Endodermal cell (in vitro differentiated cells): ENCODE measurements around the gene ENDOU. TPM values are rescaled to one million over a fixed set of nuclear protein-coding genes. Genes with fewer than 3 reads are reported as not detected.

ENCODE experiments used
- DNase-seq: peaks from one replicate; pipeline ENCODE4 v3.0.0-alpha.2; 2017
- H3K27ac ChIP-seq: 2 replicates; pipeline ENCODE4 v1.5.1; 2013; ENCODE audit warnings: mild to moderate bottlenecking, low read depth, low read length, moderate library complexity
- H3K27me3 ChIP-seq: 2 replicates; pipeline ENCODE4 v1.6.1; 2013; ENCODE audit warnings: mild to moderate bottlenecking, low read length, moderate library complexity; ENCODE audit not compliant: insufficient read depth, control insufficient read depth, poor library complexity, severe bottlenecking
- H3K36me3 ChIP-seq: 2 replicates; pipeline ENCODE4 v1.7.0; 2013; ENCODE audit warnings: mild to moderate bottlenecking, low read length, moderate library complexity; ENCODE audit not compliant: control insufficient read depth, insufficient read depth
- H3K4me1 ChIP-seq: one replicate; pipeline ENCODE4 v1.7.0; 2013; ENCODE audit warnings: low read length; ENCODE audit not compliant: control insufficient read depth, insufficient read depth
- H3K4me3 ChIP-seq: 2 replicates; pipeline ENCODE4 v1.5.1; 2013; ENCODE audit warnings: mild to moderate bottlenecking, low read length, moderate library complexity
- H3K9ac ChIP-seq: 2 replicates; pipeline ENCODE4 v1.6.1; 2013; ENCODE audit warnings: mild to moderate bottlenecking, low read length, moderate library complexity; ENCODE audit not compliant: poor library complexity, severe bottlenecking; ENCODE audit errors: extremely low read depth
- H3K9me3 ChIP-seq: 2 replicates; pipeline ENCODE4 v1.6.1; 2013; ENCODE audit warnings: mild to moderate bottlenecking, low read length, moderate library complexity; ENCODE audit not compliant: control insufficient read depth
- H3K27ac Mint-ChIP-seq: 2 replicates; pipeline ENCODE4 v1.8.0; 2020; ENCODE audit warnings: mixed read lengths
- H3K27me3 Mint-ChIP-seq: 2 replicates; pipeline ENCODE4 v1.8.0; 2021; ENCODE audit warnings: mild to moderate bottlenecking, mixed read lengths; ENCODE audit not compliant: insufficient read depth
- H3K36me3 Mint-ChIP-seq: 2 replicates; pipeline ENCODE4 v1.8.0; 2020; ENCODE audit warnings: low read depth, mixed read lengths
- H3K4me1 Mint-ChIP-seq: 2 replicates; pipeline ENCODE4 v1.8.0; 2020; ENCODE audit warnings: mixed read lengths
- H3K4me3 Mint-ChIP-seq: 2 replicates; pipeline ENCODE4 v1.8.0; 2020; ENCODE audit warnings: mild to moderate bottlenecking, moderate library complexity, mixed read lengths
- H3K9me3 Mint-ChIP-seq: 2 replicates; pipeline ENCODE4 v1.8.0; 2020; ENCODE audit warnings: mild to moderate bottlenecking, mixed read lengths
- WGBS, 2 experiments: methylation state at CpG; one replicate each; pipeline versions ENCODE4 v1.1.5 to v1.1.7; 2013; ENCODE audit warnings: missing lambda C conversion rate in 2 of 2, mixed read lengths in 1 of 2; ENCODE audit not compliant: insufficient coverage in 1 of 2, insufficient read length in 1 of 2; 5-methylcytosine and 5-hydroxymethylcytosine counted together
- total RNA-seq, 2 donors: library from RNA; stranded (reverse); fragmentation: NEBNext Ultra II Directional in 1 of 2; extraction: Animal tissue kit (Norgen Biotek cat#: 25700) in 1 of 2; gene quantifications; 2 replicates in 1 of 2; 3 replicates in 1 of 2; pipeline ENCODE4 v1.2.1, GENCODE V29; 2021
- TF ChIP-seq, protein P1 (sequence below): fragments of 200-600 bp; sonication (generic); conservative IDR thresholded peaks from 2 replicates; pipeline ENCODE4 v1.5.0; 2021; ENCODE audit warnings: antibody characterized with exemption, mild to moderate bottlenecking

Gene ENDOU
- total RNA-seq, 2 donors from 2014 or later, result not detected

DNA sequence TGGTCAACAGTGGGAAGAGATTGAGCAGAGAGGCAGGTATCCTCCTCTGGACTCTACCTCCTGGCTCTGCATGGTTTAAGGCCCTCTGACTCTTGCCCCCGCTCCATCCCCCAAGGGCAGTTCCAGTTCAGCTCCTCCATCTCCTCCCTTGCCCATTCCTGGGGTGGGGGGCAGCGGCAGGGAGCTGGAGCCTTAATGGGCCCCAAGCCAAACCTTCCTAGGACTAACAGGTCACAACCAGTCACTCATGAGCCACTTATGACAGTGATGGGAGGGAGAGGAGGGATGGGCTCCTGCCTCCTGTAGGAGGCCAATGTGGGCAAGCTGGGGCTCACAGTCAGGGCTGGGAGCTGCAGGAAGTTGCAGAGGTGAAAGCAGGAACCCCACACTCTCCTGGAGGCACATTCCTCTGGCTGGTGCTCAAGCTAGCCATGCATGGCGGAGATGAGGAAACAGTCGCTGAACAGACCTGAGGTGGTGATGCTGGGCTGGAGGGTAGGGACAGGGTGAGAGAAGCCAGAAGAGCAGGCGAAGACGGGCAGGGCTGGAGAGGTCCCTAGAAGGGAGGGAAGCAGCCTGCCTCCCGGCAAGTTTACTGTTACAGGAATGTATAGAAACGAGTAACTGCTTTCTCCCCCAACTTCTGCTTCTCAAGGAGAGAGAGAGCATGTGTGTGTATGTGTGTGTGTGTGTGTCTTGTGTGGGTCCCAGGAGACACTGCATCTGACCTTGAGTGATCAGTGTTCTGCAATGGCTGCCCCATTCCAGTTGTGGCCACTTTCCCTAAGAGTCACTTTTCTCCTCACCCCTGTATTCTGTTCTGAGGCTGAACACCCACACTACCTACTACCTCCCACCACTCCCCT lies 38.4 kb upstream of the ENDOU start:
- no peak overlapping the region for H3K9ac ChIP-seq
- Mint-ChIP-seq H3K36me3 (peaks cover 2% of the 10 kb centered on the region), H3K9me3 (no peaks in the 10 kb centered on the region), H3K4me3 (no peak overlapping the region), H3K27ac (no peak overlapping the region), H3K27me3 (no peaks in the 10 kb centered on the region), H3K4me1 (no peaks in the 10 kb centered on the region)
- H3K4me3 ChIP-seq, result no peak overlapping the region
- TF ChIP-seq, protein P1, sequence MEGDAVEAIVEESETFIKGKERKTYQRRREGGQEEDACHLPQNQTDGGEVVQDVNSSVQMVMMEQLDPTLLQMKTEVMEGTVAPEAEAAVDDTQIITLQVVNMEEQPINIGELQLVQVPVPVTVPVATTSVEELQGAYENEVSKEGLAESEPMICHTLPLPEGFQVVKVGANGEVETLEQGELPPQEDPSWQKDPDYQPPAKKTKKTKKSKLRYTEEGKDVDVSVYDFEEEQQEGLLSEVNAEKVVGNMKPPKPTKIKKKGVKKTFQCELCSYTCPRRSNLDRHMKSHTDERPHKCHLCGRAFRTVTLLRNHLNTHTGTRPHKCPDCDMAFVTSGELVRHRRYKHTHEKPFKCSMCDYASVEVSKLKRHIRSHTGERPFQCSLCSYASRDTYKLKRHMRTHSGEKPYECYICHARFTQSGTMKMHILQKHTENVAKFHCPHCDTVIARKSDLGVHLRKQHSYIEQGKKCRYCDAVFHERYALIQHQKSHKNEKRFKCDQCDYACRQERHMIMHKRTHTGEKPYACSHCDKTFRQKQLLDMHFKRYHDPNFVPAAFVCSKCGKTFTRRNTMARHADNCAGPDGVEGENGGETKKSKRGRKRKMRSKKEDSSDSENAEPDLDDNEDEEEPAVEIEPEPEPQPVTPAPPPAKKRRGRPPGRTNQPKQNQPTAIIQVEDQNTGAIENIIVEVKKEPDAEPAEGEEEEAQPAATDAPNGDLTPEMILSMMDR, result no peak
- H3K9me3 ChIP-seq, result no peaks in the 10 kb centered on the region
- no peak for DNase-seq
- H3K36me3 ChIP-seq, result no peaks in the 10 kb centered on the region
- H3K27me3 ChIP-seq, result no peaks in the 10 kb centered on the region
- H3K27ac ChIP-seq, result no peak overlapping the region
- H3K4me1 ChIP-seq, result peaks cover under 1% of the 10 kb centered on the region
- 79 to 85% methylated on average over 6 to 8 of the region's 8 CpGs for WGBS, 2 experiments

DNA sequence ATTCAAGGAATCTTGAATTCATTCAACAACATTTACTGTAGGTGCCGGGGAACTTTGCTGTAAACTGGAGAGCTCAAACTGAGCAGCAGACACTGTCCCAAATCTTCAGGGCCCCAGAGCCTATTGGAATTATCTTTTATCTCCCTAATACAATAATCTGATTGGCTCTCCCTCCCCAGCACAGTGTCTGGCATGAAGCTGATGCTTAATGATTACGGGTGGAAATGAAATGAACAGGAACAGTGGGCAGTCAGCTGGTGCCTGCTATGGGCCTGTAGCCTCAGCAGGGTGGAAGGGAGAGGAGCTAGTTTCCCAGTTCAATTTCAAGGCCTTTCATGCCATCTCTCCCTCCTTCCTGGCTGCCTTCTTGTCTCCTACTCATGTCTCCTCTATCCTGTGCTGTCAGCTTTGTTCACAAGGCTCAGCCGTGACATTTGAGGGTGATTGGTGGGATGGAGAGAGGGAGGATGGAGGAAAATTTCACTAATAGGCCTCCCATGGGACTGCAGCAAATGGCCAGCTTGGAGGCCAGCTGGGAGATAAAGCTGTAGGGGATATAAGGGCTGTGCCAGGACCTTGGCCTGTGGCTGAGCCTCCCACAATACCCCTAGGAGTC lies 37.7 kb upstream of the ENDOU start:
- Histone ChIP-seq H3K27me3 (no peaks in the 10 kb centered on the region), H3K9ac (no peak overlapping the region), H3K4me3 (no peak overlapping the region), H3K4me1 (peaks cover 1% of the 10 kb centered on the region), H3K36me3 (no peaks in the 10 kb centered on the region), H3K9me3 (no peaks in the 10 kb centered on the region), H3K27ac (no peak overlapping the region)
- no peak for DNase-seq
- Mint-ChIP-seq H3K4me3 (no peak overlapping the region), H3K36me3 (peaks cover 2% of the 10 kb centered on the region), H3K27ac (no peak overlapping the region), H3K9me3 (no peaks in the 10 kb centered on the region), H3K27me3 (no peaks in the 10 kb centered on the region), H3K4me1 (no peaks in the 10 kb centered on the region)
- WGBS, 2 experiments, result 88 to 93% methylated on average over 1 to 3 of the region's 3 CpGs
- TF ChIP-seq, protein P1, result no peak

DNA sequence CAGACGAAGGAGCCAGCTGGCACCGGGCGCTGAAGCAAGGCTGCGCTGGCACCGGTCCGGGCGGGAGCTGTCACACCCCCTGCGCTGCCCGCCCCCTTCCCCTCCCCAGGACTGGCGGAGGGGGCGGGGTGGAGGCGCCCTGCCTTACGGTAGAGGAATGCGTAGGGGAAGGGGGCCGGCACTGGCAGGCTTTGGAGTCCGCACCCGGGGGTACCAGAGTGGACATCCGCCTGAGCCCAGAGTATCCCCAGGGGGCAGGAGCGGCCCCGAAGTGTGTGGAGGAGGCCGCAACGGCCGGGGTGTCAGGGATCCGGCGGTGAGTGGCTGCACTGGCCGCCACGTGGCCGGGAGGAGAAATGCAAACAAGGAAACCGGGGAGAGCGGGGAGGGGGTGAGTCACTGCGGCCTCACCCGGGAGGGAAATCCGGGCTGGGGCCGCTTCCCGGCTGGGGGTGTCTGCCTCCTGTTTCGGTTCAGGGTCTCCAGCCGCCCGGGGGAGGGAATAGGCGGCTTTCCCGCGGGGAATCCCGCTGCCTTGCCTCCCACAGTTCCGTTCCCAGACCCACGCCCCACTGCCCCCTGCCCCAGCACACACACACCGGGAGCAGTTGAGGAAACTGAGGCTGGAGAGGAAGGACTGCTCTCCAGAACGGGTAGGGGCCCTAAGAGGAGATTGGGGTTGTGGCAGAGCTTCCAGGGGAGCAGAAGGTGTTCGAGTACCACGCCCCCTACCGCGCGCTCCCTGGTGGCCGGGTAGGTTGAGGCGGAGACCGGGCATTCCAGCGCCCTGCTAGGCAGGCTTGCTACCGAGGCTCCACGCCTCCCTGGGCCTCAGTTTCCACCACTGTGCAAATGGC lies 33.8 kb upstream of the ENDOU start, which contains the start of gene RAPGEF3:
RAPGEF3 (minus strand) TSS at position 47 of the 857 bp plus-strand sequence. CDS start 324 bp downstream, outside the sequence.
- Histone ChIP-seq H3K27ac (no peak within 1 kb of the TSS), H3K9ac (peak within 1 kb of the TSS; percentile 71), H3K9me3 (no peaks in the 10 kb centered on the region), H3K27me3 (no peaks in the 10 kb centered on the region), H3K4me1 (peaks cover 6% of the 10 kb centered on the region), H3K4me3 (peak within 1 kb of the TSS; percentile 77), H3K36me3 (no peaks in the 10 kb centered on the region)
- Mint-ChIP-seq H3K27ac (peak within 1 kb of the TSS; percentile 87), H3K4me3 (peak within 1 kb of the TSS; percentile 67), H3K27me3 (no peaks in the 10 kb centered on the region), H3K9me3 (no peaks in the 10 kb centered on the region), H3K36me3 (peaks cover 4% of the 10 kb centered on the region), H3K4me1 (peaks cover 35% of the 10 kb centered on the region)
- TF ChIP-seq, protein P1, result peak; percentile 66
- WGBS, 2 experiments, result 9 to 10% methylated on average over 29 to 57 of the region's 57 CpGs
- DNase-seq, result peak; percentile 96
